Left lung (tissue), 10 donors: ENCODE results near the gene PTPN2. TPM values are rescaled to one million over a fixed set of nuclear protein-coding genes. Genes with fewer than 3 reads are reported as not detected.
A peak's percentile ranks its signal among the peaks of the same experiment; 100 is the strongest.

Experiments used
- ATAC-seq: fragments of 200-7000 bp; cut with Tn5 transposase; one replicate; pipeline ENCODE4 v1.9.1; 2020; ENCODE audit warnings: moderate library complexity
- DNase-seq, 4 donors: peaks; one replicate each; pipeline ENCODE4 v3.0.0-alpha.2; 2013 to 2020
- H3K27ac ChIP-seq, 2 donors: fragments of 200-600 bp; sonication (generic) in 1 of 2; one replicate each; pipeline versions ENCODE4 v1.5.0 to v1.8.0; 2020 to 2021
- H3K27me3 ChIP-seq, 2 donors: fragments of 200-600 bp; sonication (generic) in 1 of 2; one replicate each; pipeline versions ENCODE4 v1.5.0 to v1.8.0; 2020 to 2021
- H3K36me3 ChIP-seq, 2 donors: fragments of 200-600 bp; sonication (generic) in 1 of 2; one replicate each; pipeline versions ENCODE4 v1.5.0 to v1.8.0; 2020 to 2021
- H3K4me1 ChIP-seq, 2 donors: fragments of 200-600 bp; one replicate each; pipeline ENCODE4 v1.8.0; 2021
- H3K4me3 ChIP-seq, 2 donors: fragments of 200-600 bp; sonication (generic) in 1 of 2; one replicate each; pipeline versions ENCODE4 v1.5.0 to v1.8.0; 2020 to 2021; ENCODE audit warnings: mild to moderate bottlenecking in 1 of 2
- H3K9me3 ChIP-seq, 2 donors: fragments of 200-600 bp; sonication (generic) in 1 of 2; one replicate each; pipeline versions ENCODE4 v1.5.0 to v1.8.0; 2020 to 2021
- CTCF ChIP-seq, 2 donors: fragments of 200-600 bp; sonication (generic) in 1 of 2; IDR thresholded peaks; one replicate each; pipeline versions ENCODE4 v1.5.0 to v1.8.0; 2021; ENCODE audit warnings: antibody characterized with exemption in 2 of 2
- intact Hi-C, 2 donors: fragments of 100-400 bp; cut with DNase I; formaldehyde crosslinking; loops; one replicate each; pipeline versions ENCODE4 v1.11.2 to v1.14.2; 2022
- polyA plus RNA-seq, 6 donors: library from polyadenylated mRNA; unstranded; fragments of 120-200 nt; gene quantifications; one replicate each; pipeline ENCODE4 v1.2.1, GENCODE V29; 2013; ENCODE audit not compliant: insufficient read length in 6 of 6
- total RNA-seq, 2 donors: library from RNA; stranded (reverse); fragmentation: NEBNext Ultra II Directional; extraction: Animal tissue kit (Norgen Biotek cat#: 25700); gene quantifications; one replicate each; pipeline ENCODE4 v1.2.1, GENCODE V29; 2021
- donor health status: DM: no; HTN: yes; CAD: no.
- donor health status: DM: no; HTN: no; CAD: no.

The PTPN2 gene
- total and polyA plus RNA-seq, 8 donors, result 35.6 to 75.8 (median 66.7) TPM

- H3K9me3 ChIP-seq, result no peaks in the 10 kb centered on the region
- intact Hi-C loops, result no loop called here
- H3K4me3 ChIP-seq, result no peak overlapping the region
- H3K36me3 ChIP-seq, result no peaks in the 10 kb centered on the region
- H3K27ac ChIP-seq, result peak overlapping the region in 1 of 2 donors; percentile 16
- no peak for ATAC-seq
- H3K4me1 ChIP-seq, result peaks cover 9 to 90% of the 10 kb centered on the region in 2 donors
- TF ChIP-seq CTCF (IDR thresholded peaks at IDR 0.05), result no peak
- DNase-seq, result no peak
- no peaks in the 10 kb centered on the region for H3K27me3 ChIP-seq
Measured at GRCh38 chr18:12842459-12843380, 41.3 kb downstream of the PTPN2 start.

- ATAC-seq, result no peak
- intact Hi-C loops, result no loop called here
- TF ChIP-seq CTCF (IDR thresholded peaks at IDR 0.05), result no peak
- Histone ChIP-seq H3K27me3 (no peaks in the 10 kb centered on the region), H3K27ac (peak overlapping the region in 1 of 2 donors; percentile 96), H3K9me3 (no peaks in the 10 kb centered on the region), H3K36me3 (peaks cover 0 to 4% of the 10 kb centered on the region in 2 donors), H3K4me3 (no peak overlapping the region), H3K4me1 (peaks cover 9 to 92% of the 10 kb centered on the region in 2 donors)
- DNase-seq, result no peak
Measured at GRCh38 chr18:12841070-12841469, 43.0 kb downstream of the PTPN2 start.

GRCh38 chr18:12840382-12840781, 43.7 kb downstream of the PTPN2 start:
- peak overlapping the region; percentile 85 to 96 for H3K27ac ChIP-seq
- H3K36me3 ChIP-seq, result peaks cover 0 to 11% of the 10 kb centered on the region in 2 donors
- H3K4me1 ChIP-seq, result peaks cover 9 to 88% of the 10 kb centered on the region in 2 donors
- intact Hi-C loops, result no loop called here
- DNase-seq (no peak), ATAC-seq (no peak)
- H3K27me3 ChIP-seq, result no peaks in the 10 kb centered on the region
- no peak for TF ChIP-seq CTCF (IDR thresholded peaks at IDR 0.05)
- no peaks in the 10 kb centered on the region for H3K9me3 ChIP-seq
- H3K4me3 ChIP-seq, result no peak overlapping the region

- Histone ChIP-seq H3K9me3 (no peaks in the 10 kb centered on the region), H3K27ac (peak overlapping the region; percentile 85 to 96), H3K27me3 (no peaks in the 10 kb centered on the region), H3K4me3 (no peak overlapping the region), H3K36me3 (peaks cover 0 to 17% of the 10 kb centered on the region in 2 donors), H3K4me1 (peaks cover 9 to 86% of the 10 kb centered on the region in 2 donors)
- DNase-seq (no peak), ATAC-seq (peak; percentile 57)
- TF ChIP-seq CTCF (IDR thresholded peaks at IDR 0.05), result no peak
- intact Hi-C loops, result no loop called here
Measured at GRCh38 chr18:12839526-12840196, 44.4 kb downstream of the PTPN2 start.

- intact Hi-C loops, result no loop called here
- H3K9me3 ChIP-seq, result no peaks in the 10 kb centered on the region
- peaks cover 9 to 80% of the 10 kb centered on the region in 2 donors for H3K4me1 ChIP-seq
- DNase-seq (no peak), ATAC-seq (peak; percentile 44)
- peaks cover 0 to 23% of the 10 kb centered on the region in 2 donors for H3K36me3 ChIP-seq
- H3K4me3 ChIP-seq, result no peak overlapping the region
- H3K27me3 ChIP-seq, result no peaks in the 10 kb centered on the region
- TF ChIP-seq CTCF (IDR thresholded peaks at IDR 0.05), result no peak
- H3K27ac ChIP-seq, result peak overlapping the region; percentile 85 to 96
Measured at GRCh38 chr18:12839057-12839525, 44.9 kb downstream of the PTPN2 start.
